Measurements from ENCODE around the gene WNT1. TPM values are rescaled to one million over a fixed set of nuclear protein-coding genes. Genes with fewer than 3 reads are reported as not detected.

Gene WNT1
- total RNA-seq (not detected), polyA plus RNA-seq (not detected)
- long read RNA-seq, donor 1 = 0 reads
- long read RNA-seq, donor 2 = 0 reads

DNA sequence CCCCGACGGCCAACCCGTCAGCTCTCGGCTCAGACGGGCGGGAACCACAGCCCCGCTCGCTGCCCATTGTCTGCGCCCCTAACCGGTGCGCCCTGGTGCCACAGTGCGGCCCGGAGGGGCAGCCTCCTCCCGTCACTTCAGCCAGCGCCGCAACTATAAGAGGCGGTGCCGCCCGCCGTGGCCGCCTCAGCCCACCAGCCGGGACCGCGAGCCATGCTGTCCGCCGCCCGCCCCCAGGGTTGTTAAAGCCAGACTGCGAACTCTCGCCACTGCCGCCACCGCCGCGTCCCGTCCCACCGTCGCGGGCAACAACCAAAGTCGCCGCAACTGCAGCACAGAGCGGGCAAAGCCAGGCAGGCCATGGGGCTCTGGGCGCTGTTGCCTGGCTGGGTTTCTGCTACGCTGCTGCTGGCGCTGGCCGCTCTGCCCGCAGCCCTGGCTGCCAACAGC is at the start of gene WNT1:
Gene WNT1, plus strand, starts transcription at position 32 of the 450 bp plus-strand sequence. Its CDS starts 329 bp downstream, at position 361.
- Histone ChIP-seq H3K9me3 (no peaks in the 10 kb centered on the region), H3K27me3 (ENCODE audit: insufficient read depth in 3 of 3, low read length in 2 of 3) (peaks cover 0 to 93% (median 52%) of the 10 kb centered on the region in 3 donors), H3K4me1 (peaks cover 34% of the 10 kb centered on the region), H3K27ac (no peak within 1 kb of the TSS), H3K36me3 (ENCODE audit: insufficient read depth in 1 of 2, low read depth in 1 of 2) (no peaks in the 10 kb centered on the region), H3K4me3 (peak within 1 kb of the TSS; percentile 54)
- peak in 1 of 2 donors; percentile 57 for DNase-seq
- TF ChIP-seq, protein P1, sequence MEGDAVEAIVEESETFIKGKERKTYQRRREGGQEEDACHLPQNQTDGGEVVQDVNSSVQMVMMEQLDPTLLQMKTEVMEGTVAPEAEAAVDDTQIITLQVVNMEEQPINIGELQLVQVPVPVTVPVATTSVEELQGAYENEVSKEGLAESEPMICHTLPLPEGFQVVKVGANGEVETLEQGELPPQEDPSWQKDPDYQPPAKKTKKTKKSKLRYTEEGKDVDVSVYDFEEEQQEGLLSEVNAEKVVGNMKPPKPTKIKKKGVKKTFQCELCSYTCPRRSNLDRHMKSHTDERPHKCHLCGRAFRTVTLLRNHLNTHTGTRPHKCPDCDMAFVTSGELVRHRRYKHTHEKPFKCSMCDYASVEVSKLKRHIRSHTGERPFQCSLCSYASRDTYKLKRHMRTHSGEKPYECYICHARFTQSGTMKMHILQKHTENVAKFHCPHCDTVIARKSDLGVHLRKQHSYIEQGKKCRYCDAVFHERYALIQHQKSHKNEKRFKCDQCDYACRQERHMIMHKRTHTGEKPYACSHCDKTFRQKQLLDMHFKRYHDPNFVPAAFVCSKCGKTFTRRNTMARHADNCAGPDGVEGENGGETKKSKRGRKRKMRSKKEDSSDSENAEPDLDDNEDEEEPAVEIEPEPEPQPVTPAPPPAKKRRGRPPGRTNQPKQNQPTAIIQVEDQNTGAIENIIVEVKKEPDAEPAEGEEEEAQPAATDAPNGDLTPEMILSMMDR (IDR thresholded peaks at IDR 0.05) = peak; percentile 24
- WGBS, 3 donors = 1% methylated on average over 26 to 45 of the region's 45 CpGs
- intact Hi-C loops (cut with DNase I) = no loop called here
- ATAC-seq = peak; percentile 9 to 64 (median 46)

DNA sequence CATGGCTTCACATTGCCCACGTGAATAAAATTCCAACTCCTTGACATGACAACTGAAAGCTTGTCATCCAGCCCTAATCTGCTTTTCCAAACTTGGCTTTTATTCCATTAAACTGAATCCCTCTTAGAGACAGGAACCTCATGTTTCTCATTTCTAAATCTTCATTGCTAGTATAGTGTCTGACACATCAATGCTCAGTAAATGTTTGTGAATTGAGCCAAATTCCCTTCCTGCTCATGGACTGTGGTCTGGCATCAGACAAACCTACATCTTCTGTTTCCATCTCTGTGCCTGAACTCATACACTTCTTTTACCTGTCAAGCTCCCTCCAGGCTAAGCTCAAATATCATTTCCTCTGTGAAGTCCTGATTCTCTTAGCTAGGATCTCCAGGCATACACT is 48.6 kb upstream of the WNT1 start:
- intact Hi-C loops (cut with DNase I) = no loop called here
- TF ChIP-seq, protein P1 (IDR thresholded peaks at IDR 0.05) = no peak
- WGBS, 3 donors = 68 to 90% (median 82%) methylated on average over 1 of the region's 1 CpG

DNA sequence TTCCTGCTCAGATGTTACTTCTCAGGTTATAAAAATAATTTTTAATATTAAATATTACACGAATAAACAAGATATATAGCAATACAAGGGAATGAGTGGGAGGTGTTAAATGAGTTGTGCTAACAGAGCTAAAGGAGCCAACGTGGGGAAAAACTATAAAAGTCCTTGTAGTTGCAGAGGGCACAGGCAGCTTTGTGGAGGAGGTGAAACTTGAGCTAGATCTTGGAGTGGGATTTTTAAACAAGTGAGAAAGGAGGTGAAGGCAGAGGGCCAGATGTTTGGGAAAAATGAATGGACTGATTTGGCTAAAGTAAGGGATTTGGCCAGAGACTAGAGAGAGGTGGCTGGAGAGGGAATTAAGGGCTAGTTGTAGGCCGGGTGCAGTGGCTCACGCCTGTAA is 47.6 kb upstream of the WNT1 start:
- H3K36me3 ChIP-seq (ENCODE audit: insufficient read depth in 1 of 2, low read depth in 1 of 2) = peaks cover 0 to 30% of the 10 kb centered on the region in 2 donors
- WGBS, 3 donors = 79 to 86% (median 83%) methylated on average over 4 of the region's 4 CpGs

More for the DNA sequence above, 48.6 kb upstream of the WNT1 start:
- Histone ChIP-seq H3K4me1 (no peaks in the 10 kb centered on the region), H3K4me3 (no peak overlapping the region), H3K36me3 (ENCODE audit: insufficient read depth in 1 of 2, low read depth in 1 of 2) (peaks cover 0 to 29% of the 10 kb centered on the region in 2 donors), H3K9me3 (no peaks in the 10 kb centered on the region), H3K27me3 (ENCODE audit: insufficient read depth in 3 of 3, low read length in 2 of 3) (peaks cover 0 to 7% (median 0%) of the 10 kb centered on the region in 3 donors), H3K27ac (no peak overlapping the region)
- DNase-seq (no peak), ATAC-seq (no peak)

DNA sequence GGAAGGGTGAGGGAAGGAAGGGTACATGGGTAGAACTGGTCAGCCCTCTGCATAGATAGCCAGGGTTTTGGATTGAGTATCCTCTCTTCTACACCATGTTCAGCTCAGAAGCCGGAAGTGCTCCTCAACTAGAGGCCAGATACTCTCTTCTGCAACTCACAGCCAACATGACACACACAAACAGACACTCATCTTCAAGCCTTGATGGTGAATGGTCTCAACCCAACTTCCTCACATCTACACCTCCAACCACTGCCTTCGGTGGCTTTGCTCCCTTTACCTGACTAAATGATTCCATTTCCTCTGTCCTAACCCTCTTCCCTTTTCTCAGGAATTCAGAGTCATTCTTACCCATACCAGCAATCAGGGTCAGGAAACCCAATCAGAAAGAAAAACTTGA is 45.2 kb upstream of the WNT1 start:
- WGBS, 3 donors = 66 to 91% (median 74%) methylated on average over 2 of the region's 2 CpGs
- no peak for ATAC-seq
- Histone ChIP-seq H3K4me3 (no peak overlapping the region), H3K4me1 (no peaks in the 10 kb centered on the region), H3K9me3 (no peaks in the 10 kb centered on the region), H3K27ac (no peak overlapping the region), H3K36me3 (ENCODE audit: insufficient read depth in 1 of 2, low read depth in 1 of 2) (peaks cover 0 to 39% of the 10 kb centered on the region in 2 donors), H3K27me3 (ENCODE audit: insufficient read depth in 3 of 3, low read length in 2 of 3) (no peaks in the 10 kb centered on the region)
- TF ChIP-seq, protein P1 (IDR thresholded peaks at IDR 0.05) = no peak
- intact Hi-C loops (cut with DNase I) = no loop called here
- DNase-seq = no peak

More for the DNA sequence above, 47.6 kb upstream of the WNT1 start:
- Histone ChIP-seq H3K4me1 (no peaks in the 10 kb centered on the region), H3K27ac (no peak overlapping the region), H3K9me3 (no peaks in the 10 kb centered on the region), H3K4me3 (no peak overlapping the region), H3K27me3 (ENCODE audit: insufficient read depth in 3 of 3, low read length in 2 of 3) (peaks cover 0 to 3% (median 0%) of the 10 kb centered on the region in 3 donors)
- TF ChIP-seq, protein P1 (IDR thresholded peaks at IDR 0.05) = no peak
- intact Hi-C loops (cut with DNase I) = no loop called here
- ATAC-seq (no peak), DNase-seq (no peak)
